Activated CD8-positive, alpha-beta memory T cell treated with anti-CD3 and anti-CD28 coated beads, Interleukin-2, amount 10 ng/mL, durations not matched to agents 7 days and 5 days (primary cell): ENCODE data around the gene RCSD1. TPM values are rescaled to one million over a fixed set of nuclear protein-coding genes. Genes with fewer than 3 reads are reported as not detected.

Experiments
- ATAC-seq: fragments of 150-1000 bp; cut with Tn5 transposase; one replicate; pipeline ENCODE4 v1.10.0; 2021; ENCODE audit warnings: moderate library complexity
- CTCF ChIA-PET: fragments of 350-600 bp; sonication (Branson Sonifier 250); formaldehyde crosslinking; loops from one replicate; lab custom pipeline; 2021; ENCODE audit warnings: antibody characterized with exemption; lab: Charles Lee
- DNase-seq: peaks from one replicate; pipeline ENCODE4 v3.0.0-alpha.2; 2020
- H3K27ac Mint-ChIP-seq: one replicate; pipeline ENCODE4 v1.8.0; 2021; ENCODE audit warnings: mild to moderate bottlenecking, mixed read lengths
- H3K27me3 Mint-ChIP-seq: one replicate; pipeline ENCODE4 v1.8.0; 2021; ENCODE audit warnings: mixed read lengths
- H3K36me3 Mint-ChIP-seq: one replicate; pipeline ENCODE4 v1.8.0; 2021; ENCODE audit warnings: mild to moderate bottlenecking, mixed read lengths
- H3K4me1 Mint-ChIP-seq: one replicate; pipeline ENCODE4 v1.8.0; 2021; ENCODE audit warnings: mixed read lengths
- H3K4me3 Mint-ChIP-seq: one replicate; pipeline ENCODE4 v1.8.0; 2021; ENCODE audit warnings: mild to moderate bottlenecking, moderate library complexity, mixed read lengths
- H3K9me3 Mint-ChIP-seq: one replicate; pipeline ENCODE4 v1.8.0; 2022; ENCODE audit warnings: low read depth, mixed read lengths
- total RNA-seq, 2 experiments: library from RNA; stranded (reverse); gene quantifications; one replicate each; pipeline ENCODE4 v1.2.3, GENCODE V29; 2021

RCSD1 gene
- total RNA-seq, 2 experiments from 2014 or later, result 121 to 129 TPM

GRCh38 chr1:167720965-167721616, 91.1 kb downstream of the RCSD1 start:
- DNase-seq, result no peak
- peak overlapping the region; percentile 22 for H3K27ac Mint-ChIP-seq
- no peaks in the 10 kb centered on the region for H3K9me3 Mint-ChIP-seq
- no peaks in the 10 kb centered on the region for H3K27me3 Mint-ChIP-seq
- no peak for ATAC-seq
- CTCF ChIA-PET, result interaction anchor here (0.9 to 2.2 kb wide), 3 partner anchors 86 to 121 kb away, joined by 3 to 8 read pairs (median 3); no protein-coding TSS in a partner anchor
- H3K4me1 Mint-ChIP-seq, result peaks cover 40% of the 10 kb centered on the region
- no peaks in the 10 kb centered on the region for H3K36me3 Mint-ChIP-seq
- peak overlapping the region; percentile 84 for H3K4me3 Mint-ChIP-seq

- Mint-ChIP-seq H3K27ac (peak within 1 kb of the TSS; percentile 68), H3K36me3 (no peaks in the 10 kb centered on the region), H3K4me1 (peaks cover 40% of the 10 kb centered on the region), H3K27me3 (no peaks in the 10 kb centered on the region), H3K9me3 (no peaks in the 10 kb centered on the region), H3K4me3 (peak within 1 kb of the TSS; percentile 84)
- CTCF ChIA-PET, result interaction anchor here (0.9 to 2.2 kb wide), 3 partner anchors 86 to 121 kb away, joined by 3 to 8 read pairs (median 3); no protein-coding TSS in a partner anchor
- ATAC-seq, result peak; percentile 99
- peak; percentile 94 for DNase-seq
These were observed 91.7 kb downstream of the RCSD1 start, which contains the start of gene MPZL1 for GRCh38 chr1:167721617-167722151. TSS of gene MPZL1 (plus strand) at chr1:167721982. CDS start at chr1:167722152, 170 bp downstream.

GRCh38 chr1:167722152-167722869, 92.3 kb downstream of the RCSD1 start:
- ATAC-seq, result peak; percentile 62
- H3K27ac Mint-ChIP-seq, result peak overlapping the region; percentile 51
- CTCF ChIA-PET, result interaction anchor here (0.9 to 2.2 kb wide), 3 partner anchors 9 to 105 kb away, joined by 3 to 8 read pairs (median 7); no protein-coding TSS in a partner anchor
- DNase-seq, result no peak
- H3K9me3 Mint-ChIP-seq, result no peaks in the 10 kb centered on the region
- H3K27me3 Mint-ChIP-seq, result no peaks in the 10 kb centered on the region
- H3K4me1 Mint-ChIP-seq, result peaks cover 35% of the 10 kb centered on the region
- H3K4me3 Mint-ChIP-seq, result peak overlapping the region; percentile 84
- H3K36me3 Mint-ChIP-seq, result no peaks in the 10 kb centered on the region

- DNase-seq, result no peak
- no peak for ATAC-seq
- peak overlapping the region; percentile 51 for H3K27ac Mint-ChIP-seq
- peak overlapping the region; percentile 84 for H3K4me3 Mint-ChIP-seq
- H3K27me3 Mint-ChIP-seq, result no peaks in the 10 kb centered on the region
- peaks cover 33% of the 10 kb centered on the region for H3K4me1 Mint-ChIP-seq
- CTCF ChIA-PET, result interaction anchor here (1.9 kb wide), 1 partner anchor 9 kb away, joined by 7 read pairs; no protein-coding TSS in a partner anchor
- H3K9me3 Mint-ChIP-seq, result no peaks in the 10 kb centered on the region
- peaks cover 2% of the 10 kb centered on the region for H3K36me3 Mint-ChIP-seq
These were observed 92.8 kb downstream of the RCSD1 start for GRCh38 chr1:167722870-167723251.

- H3K4me3 Mint-ChIP-seq, result no peak overlapping the region
- no peaks in the 10 kb centered on the region for H3K27me3 Mint-ChIP-seq
These were observed 93.8 kb downstream of the RCSD1 start for GRCh38 chr1:167723707-167724323.

GRCh38 chr1:167726008-167726407, 96.0 kb downstream of the RCSD1 start:
- DNase-seq (no peak), ATAC-seq (no peak)
- Mint-ChIP-seq H3K36me3 (peaks cover 2% of the 10 kb centered on the region), H3K27me3 (no peaks in the 10 kb centered on the region), H3K27ac (no peak overlapping the region), H3K9me3 (no peaks in the 10 kb centered on the region), H3K4me3 (no peak overlapping the region), H3K4me1 (peaks cover 15% of the 10 kb centered on the region)
- CTCF ChIA-PET, result no interaction called here

More at GRCh38 chr1:167723707-167724323, 93.8 kb downstream of the RCSD1 start:
- DNase-seq (no peak), ATAC-seq (no peak)
- Mint-ChIP-seq H3K27ac (no peak overlapping the region), H3K9me3 (no peaks in the 10 kb centered on the region), H3K36me3 (peaks cover 2% of the 10 kb centered on the region), H3K4me1 (peaks cover 33% of the 10 kb centered on the region)
- CTCF ChIA-PET, result interaction anchor here (1.1 to 1.9 kb wide), 3 partner anchors 9 to 358 kb away, joined by 4 to 7 read pairs (median 6); no protein-coding TSS in a partner anchor

- no peak for DNase-seq
- Mint-ChIP-seq H3K36me3 (peaks cover 6% of the 10 kb centered on the region), H3K4me1 (no peaks in the 10 kb centered on the region), H3K9me3 (no peaks in the 10 kb centered on the region), H3K27me3 (no peaks in the 10 kb centered on the region), H3K27ac (no peak overlapping the region), H3K4me3 (no peak overlapping the region)
- CTCF ChIA-PET, result interaction anchor here (1.1 kb wide), 1 partner anchor 12 kb away, joined by 4 read pairs; no protein-coding TSS in a partner anchor
- ATAC-seq, result no peak
These were observed 98.9 kb downstream of the RCSD1 start for GRCh38 chr1:167728818-167729410.

GRCh38 chr1:167734227-167734626, 104.2 kb downstream of the RCSD1 start:
- CTCF ChIA-PET, result no interaction called here
- H3K4me1 Mint-ChIP-seq, result no peaks in the 10 kb centered on the region
- H3K4me3 Mint-ChIP-seq, result no peak overlapping the region
- no peaks in the 10 kb centered on the region for H3K27me3 Mint-ChIP-seq
- DNase-seq (no peak), ATAC-seq (no peak)
- no peak overlapping the region for H3K27ac Mint-ChIP-seq
- H3K36me3 Mint-ChIP-seq, result peaks cover 10% of the 10 kb centered on the region
- H3K9me3 Mint-ChIP-seq, result peaks cover 3% of the 10 kb centered on the region

- no peak for ATAC-seq
These were observed 104.8 kb downstream of the RCSD1 start for GRCh38 chr1:167734841-167735240.

GRCh38 chr1:167737169-167737568, 107.1 kb downstream of the RCSD1 start:
- DNase-seq, result no peak
- ATAC-seq, result no peak
- H3K9me3 Mint-ChIP-seq, result peaks cover 3% of the 10 kb centered on the region
- H3K4me3 Mint-ChIP-seq, result no peak overlapping the region
- H3K27me3 Mint-ChIP-seq, result no peaks in the 10 kb centered on the region
- H3K27ac Mint-ChIP-seq, result no peak overlapping the region
- H3K36me3 Mint-ChIP-seq, result peaks cover 8% of the 10 kb centered on the region
- H3K4me1 Mint-ChIP-seq, result no peaks in the 10 kb centered on the region
- CTCF ChIA-PET, result no interaction called here

More at GRCh38 chr1:167734841-167735240, 104.8 kb downstream of the RCSD1 start:
- Mint-ChIP-seq H3K36me3 (peaks cover 10% of the 10 kb centered on the region), H3K4me3 (no peak overlapping the region), H3K27me3 (no peaks in the 10 kb centered on the region), H3K4me1 (no peaks in the 10 kb centered on the region), H3K27ac (no peak overlapping the region), H3K9me3 (peaks cover 3% of the 10 kb centered on the region)
- CTCF ChIA-PET, result no interaction called here
- no peak for DNase-seq

GRCh38 chr1:167738158-167738557, 108.1 kb downstream of the RCSD1 start:
- no peak for ATAC-seq
- Mint-ChIP-seq H3K4me3 (no peak overlapping the region), H3K27me3 (no peaks in the 10 kb centered on the region), H3K36me3 (peaks cover 6% of the 10 kb centered on the region), H3K9me3 (peaks cover 3% of the 10 kb centered on the region), H3K27ac (no peak overlapping the region), H3K4me1 (peaks cover 2% of the 10 kb centered on the region)
- no peak for DNase-seq
- CTCF ChIA-PET, result no interaction called here

GRCh38 chr1:167739752-167740151, 109.7 kb downstream of the RCSD1 start:
- no peaks in the 10 kb centered on the region for H3K27me3 Mint-ChIP-seq
- CTCF ChIA-PET, result interaction anchor here (1.6 kb wide), 1 partner anchor 23 kb away, joined by 5 read pairs; no protein-coding TSS in a partner anchor

More at GRCh38 chr1:167739752-167740151, 109.7 kb downstream of the RCSD1 start:
- Mint-ChIP-seq H3K27ac (no peak overlapping the region), H3K36me3 (peaks cover 6% of the 10 kb centered on the region), H3K9me3 (peaks cover 3% of the 10 kb centered on the region), H3K4me3 (no peak overlapping the region), H3K4me1 (peaks cover 9% of the 10 kb centered on the region)
- DNase-seq, result no peak
- no peak for ATAC-seq
